Fibroblast of lung (primary cell): ENCODE data around the gene PRELID1. TPM values are rescaled to one million over a fixed set of nuclear protein-coding genes. Genes with fewer than 3 reads are reported as not detected.
A peak's percentile ranks its signal among the peaks of the same experiment; 100 is the strongest.

ENCODE experiments used
- DNase-seq, 2 donors: peaks; one replicate each; pipeline versions ENCODE4 v3.0.0 to v3.0.0-alpha.2; 2010; ENCODE audit warnings: low read depth in 2 of 2
- H2AFZ ChIP-seq: 2 replicates; pipeline ENCODE4 v1.5.1; 2012; ENCODE audit warnings: low read length, control low read depth, inconsistent platforms
- H3K27ac ChIP-seq: 2 replicates; pipeline ENCODE4 v1.5.1; 2011; ENCODE audit warnings: low read length, control low read depth; ENCODE audit not compliant: insufficient read depth
- H3K27me3 ChIP-seq: 2 replicates; pipeline ENCODE4 v1.5.1; 2011; ENCODE audit warnings: mild to moderate bottlenecking, low read length; ENCODE audit not compliant: control insufficient read depth, insufficient read depth
- H3K36me3 ChIP-seq: 2 replicates; pipeline ENCODE4 v1.5.1; 2011; ENCODE audit warnings: low read length; ENCODE audit not compliant: control insufficient read depth, insufficient read depth
- H3K4me1 ChIP-seq: 2 replicates; pipeline ENCODE4 v1.5.1; 2011; ENCODE audit warnings: low read length; ENCODE audit not compliant: control insufficient read depth, insufficient read depth; ENCODE audit errors: extremely low read depth
- H3K4me2 ChIP-seq: 2 replicates; pipeline ENCODE4 v1.5.1; 2011; ENCODE audit warnings: low read length, control low read depth; ENCODE audit not compliant: insufficient read depth; ENCODE audit errors: extremely low read depth
- H3K4me3 ChIP-seq, 4 experiments: fragments of 200-600 bp in 1 of 4; sonication (generic) in 1 of 4; replicated peaks in 1 of 4; 2 replicates each; pipeline ENCODE4 v1.5.1; 2011 to 2016; ENCODE audit warnings: low read length in 4 of 4, low read depth in 3 of 4, mild to moderate bottlenecking in 3 of 4, control low read depth in 2 of 4, inconsistent platforms in 1 of 4, mixed read lengths in 1 of 4; ENCODE audit not compliant: insufficient read depth in 1 of 4; ENCODE audit errors: control extremely low read depth in 1 of 4
- H3K79me2 ChIP-seq: 2 replicates; pipeline ENCODE4 v1.5.1; 2012; ENCODE audit warnings: mild to moderate bottlenecking, low read length, inconsistent platforms; ENCODE audit not compliant: control insufficient read depth, insufficient read depth
- H3K9ac ChIP-seq: 2 replicates; pipeline ENCODE4 v1.5.1; 2011; ENCODE audit warnings: mild to moderate bottlenecking, low read length, control low read depth; ENCODE audit not compliant: insufficient read depth
- H3K9me3 ChIP-seq: 2 replicates; pipeline ENCODE4 v1.5.1; 2012; ENCODE audit warnings: low read depth, low read length; ENCODE audit not compliant: control insufficient read depth, insufficient read depth
- H4K20me1 ChIP-seq: 2 replicates; pipeline ENCODE4 v1.5.1; 2011; ENCODE audit warnings: low read length; ENCODE audit not compliant: control insufficient read depth, insufficient read depth; ENCODE audit errors: extremely low read depth
- CTCF ChIP-seq, 2 donors: IDR thresholded peaks in 1 of 2; conservative IDR thresholded peaks in 1 of 2; 1 replicate in 1 of 2; 2 replicates in 1 of 2; pipeline ENCODE4 v1.5.1; 2011 to 2012; ENCODE audit warnings: low read length in 2 of 2, control low read depth in 1 of 2, inconsistent platforms in 1 of 2, low read depth in 1 of 2, mild to moderate bottlenecking in 1 of 2
- EZH2 ChIP-seq: IDR thresholded peaks from 2 replicates; pipeline ENCODE4 v1.5.1; 2012; ENCODE audit warnings: low read length, control low read depth, mild to moderate bottlenecking; ENCODE audit errors: missing control alignments
- polyA plus RNA-seq, 2 donors: library from polyadenylated mRNA; depleted of rRNA in 1 of 2; stranded (reverse) in 1 of 2; unstranded in 1 of 2; fragments of >200 nt; gene quantifications; 2 replicates each; pipeline ENCODE4 v1.2.1, GENCODE V29; 2011 to 2012; ENCODE audit warnings: missing spikeins in 1 of 2
- total RNA-seq: library from RNA; depleted of rRNA; stranded (reverse); fragments of >200 nt; gene quantifications from 2 replicates; pipeline ENCODE4 v1.2.1, GENCODE V29; 2014

The PRELID1 gene
- total and polyA plus RNA-seq, 2 donors (not counting 1 experiment from before 2014, with no cell fraction given) = 64.2 to 145 TPM

- H3K4me1 ChIP-seq = peaks cover 15% of the 10 kb centered on the region
- TF ChIP-seq CTCF (conservative IDR thresholded peaks at IDR 0.05 in 1 of 2, IDR thresholded peaks at IDR 0.05 in 1 of 2; ENCODE audit: low read depth in 1 of 2, low read length in 2 of 2) = no peak
- no peak overlapping the region for H2AFZ ChIP-seq
- H3K79me2 ChIP-seq = peaks cover 37% of the 10 kb centered on the region
- H3K4me3 ChIP-seq = peak overlapping the region in 1 of 4 experiments; percentile 95
- H3K27ac ChIP-seq = no peak overlapping the region
- no peaks in the 10 kb centered on the region for H3K9me3 ChIP-seq
- H3K36me3 ChIP-seq = peaks cover 15% of the 10 kb centered on the region
- no peak overlapping the region for H3K9ac ChIP-seq
- peak overlapping the region; percentile 85 for H3K4me2 ChIP-seq
- DNase-seq = peak in 1 of 2 donors; percentile 21
- H4K20me1 ChIP-seq = no peaks in the 10 kb centered on the region
- H3K27me3 ChIP-seq = no peaks in the 10 kb centered on the region
These were observed 2.0 kb upstream of the PRELID1 start for GRCh38 chr5:177301503-177302165.

- no peak for TF ChIP-seq EZH2
- TF ChIP-seq CTCF (conservative IDR thresholded peaks at IDR 0.05 in 1 of 2, IDR thresholded peaks at IDR 0.05 in 1 of 2; ENCODE audit: low read depth in 1 of 2, low read length in 2 of 2) = no peak
- H2AFZ ChIP-seq = no peak overlapping the region
- peak; percentile 5 to 21 for DNase-seq
- H3K36me3 ChIP-seq = peaks cover 22% of the 10 kb centered on the region
- peak overlapping the region; percentile 87 for H3K27ac ChIP-seq
- peaks cover 37% of the 10 kb centered on the region for H3K79me2 ChIP-seq
- peaks cover 15% of the 10 kb centered on the region for H3K4me1 ChIP-seq
- no peaks in the 10 kb centered on the region for H3K9me3 ChIP-seq
- peak overlapping the region; percentile 89 for H3K9ac ChIP-seq
- H3K4me2 ChIP-seq = peak overlapping the region; percentile 85
- peak overlapping the region; percentile 56 to 95 (median 83) for H3K4me3 ChIP-seq
- no peaks in the 10 kb centered on the region for H3K27me3 ChIP-seq
- no peaks in the 10 kb centered on the region for H4K20me1 ChIP-seq
These were observed 1.1 kb upstream of the PRELID1 start for GRCh38 chr5:177302354-177303110.

GRCh38 chr5:177303925-177304391 is 359 bp downstream of the PRELID1 start:
- Histone ChIP-seq H3K9ac (peak overlapping the region; percentile 79), H3K4me1 (peaks cover 15% of the 10 kb centered on the region), H3K4me2 (peak overlapping the region; percentile 82), H3K79me2 (peaks cover 41% of the 10 kb centered on the region), H3K4me3 (peak overlapping the region; percentile 56 to 95 (median 83)), H3K9me3 (no peaks in the 10 kb centered on the region), H4K20me1 (no peaks in the 10 kb centered on the region), H3K27ac (peak overlapping the region; percentile 84), H2AFZ (no peak overlapping the region), H3K36me3 (peaks cover 29% of the 10 kb centered on the region), H3K27me3 (no peaks in the 10 kb centered on the region)
- peak; percentile 9 to 22 for DNase-seq
- TF ChIP-seq CTCF (conservative IDR thresholded peaks at IDR 0.05 in 1 of 2, IDR thresholded peaks at IDR 0.05 in 1 of 2; ENCODE audit: low read depth in 1 of 2, low read length in 2 of 2) (no peak), EZH2 (no peak)
